MG63 (cell line): ENCODE results near the gene WNT10A. TPM values are rescaled to one million over a fixed set of nuclear protein-coding genes. Genes with fewer than 3 reads are reported as not detected.

ENCODE experiments used
- DNase-seq: peaks from one replicate; pipeline ENCODE4 v3.0.0-alpha.2; 2020
- H3K27me3 ChIP-seq: fragments of 250-450 bp; sonication (Bioruptor Pico); 2 replicates; pipeline ENCODE4 v1.5.1; 2020; ENCODE audit warnings: mild to moderate bottlenecking, moderate library complexity
- H3K36me3 ChIP-seq: fragments of 250-450 bp; sonication (Bioruptor Pico); 2 replicates; pipeline ENCODE4 v1.5.1; 2020; ENCODE audit warnings: mild to moderate bottlenecking, moderate library complexity
- H3K4me3 ChIP-seq: fragments of 250-450 bp; sonication (Bioruptor Pico); 2 replicates; pipeline ENCODE4 v1.5.1; 2020; ENCODE audit warnings: mild to moderate bottlenecking, moderate library complexity
- H3K9me3 ChIP-seq: fragments of 250-450 bp; sonication (Bioruptor Pico); 2 replicates; pipeline ENCODE4 v1.5.1; 2020; ENCODE audit warnings: mild to moderate bottlenecking, moderate library complexity
- total RNA-seq: library from RNA; depleted of rRNA; stranded (reverse); fragments of >200 nt; shearing (Covaris generic); gene quantifications from 2 replicates; pipeline ENCODE4 v1.2.3, GENCODE V29; 2014; ENCODE audit warnings: low replicate concordance

The WNT10A gene
- total RNA-seq, 1 experiment from 2014 or later, result not detected

DNA sequence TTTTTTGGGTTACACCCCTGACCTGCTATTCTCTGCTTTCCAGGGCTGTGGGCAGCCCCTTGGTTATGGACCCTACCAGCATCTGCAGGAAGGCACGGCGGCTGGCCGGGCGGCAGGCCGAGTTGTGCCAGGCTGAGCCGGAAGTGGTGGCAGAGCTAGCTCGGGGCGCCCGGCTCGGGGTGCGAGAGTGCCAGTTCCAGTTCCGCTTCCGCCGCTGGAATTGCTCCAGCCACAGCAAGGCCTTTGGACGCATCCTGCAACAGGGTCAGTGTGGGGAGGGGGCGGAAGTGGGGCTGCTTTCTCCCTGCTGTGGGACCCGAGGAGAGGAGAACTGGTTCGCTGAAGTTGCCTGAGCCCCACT lies 9.7 kb upstream of the WNT10A start:
- Histone ChIP-seq H3K9me3 (no peaks in the 10 kb centered on the region), H3K27me3 (peaks cover 8% of the 10 kb centered on the region; the same call in 1 of the 2 replicates), H3K36me3 (no peaks in the 10 kb centered on the region), H3K4me3 (no peak overlapping the region)
- DNase-seq, result no peak

DNA sequence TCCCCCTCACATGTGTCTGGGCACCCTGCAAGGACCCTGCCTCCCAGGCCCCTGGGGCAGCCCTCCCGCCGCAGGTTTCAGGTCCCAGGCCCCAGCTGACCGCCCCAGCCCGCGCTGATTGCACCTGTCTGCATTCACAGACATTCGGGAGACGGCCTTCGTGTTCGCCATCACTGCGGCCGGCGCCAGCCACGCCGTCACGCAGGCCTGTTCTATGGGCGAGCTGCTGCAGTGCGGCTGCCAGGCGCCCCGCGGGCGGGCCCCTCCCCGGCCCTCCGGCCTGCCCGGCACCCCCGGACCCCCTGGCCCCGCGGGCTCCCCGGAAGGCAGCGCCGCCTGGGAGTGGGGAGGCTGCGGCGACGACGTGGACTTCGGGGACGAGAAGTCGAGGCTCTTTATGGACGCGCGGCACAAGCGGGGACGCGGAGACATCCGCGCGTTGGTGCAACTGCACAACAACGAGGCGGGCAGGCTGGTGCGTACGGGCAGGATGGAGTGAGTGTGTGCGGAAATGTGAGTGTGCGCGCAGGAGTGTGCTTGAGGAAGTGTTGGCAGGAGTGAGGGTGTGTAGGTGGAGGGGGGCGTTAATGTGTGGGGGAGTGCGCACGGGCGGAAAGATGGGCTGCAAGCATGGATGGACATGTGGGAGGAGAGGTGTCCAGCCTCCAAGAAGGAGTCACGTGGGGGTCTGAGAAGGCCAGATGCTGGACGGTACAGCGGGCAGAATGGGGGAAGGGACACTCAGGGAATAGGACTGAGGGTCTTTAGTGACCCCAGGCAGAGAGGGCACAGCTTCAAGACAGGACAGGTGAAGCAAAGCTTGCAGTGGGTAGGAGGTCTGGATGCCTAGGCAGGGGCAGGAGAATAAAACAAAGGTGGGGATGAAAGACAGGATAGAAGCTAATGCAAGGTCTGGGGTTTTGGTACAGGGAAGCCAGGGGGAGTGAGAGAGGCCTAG lies 9.0 kb upstream of the WNT10A start:
- Histone ChIP-seq H3K9me3 (no peaks in the 10 kb centered on the region), H3K4me3 (no peak overlapping the region), H3K27me3 (peaks cover 13% of the 10 kb centered on the region; the same call in 1 of the 2 replicates), H3K36me3 (no peaks in the 10 kb centered on the region)
- no peak for DNase-seq

DNA sequence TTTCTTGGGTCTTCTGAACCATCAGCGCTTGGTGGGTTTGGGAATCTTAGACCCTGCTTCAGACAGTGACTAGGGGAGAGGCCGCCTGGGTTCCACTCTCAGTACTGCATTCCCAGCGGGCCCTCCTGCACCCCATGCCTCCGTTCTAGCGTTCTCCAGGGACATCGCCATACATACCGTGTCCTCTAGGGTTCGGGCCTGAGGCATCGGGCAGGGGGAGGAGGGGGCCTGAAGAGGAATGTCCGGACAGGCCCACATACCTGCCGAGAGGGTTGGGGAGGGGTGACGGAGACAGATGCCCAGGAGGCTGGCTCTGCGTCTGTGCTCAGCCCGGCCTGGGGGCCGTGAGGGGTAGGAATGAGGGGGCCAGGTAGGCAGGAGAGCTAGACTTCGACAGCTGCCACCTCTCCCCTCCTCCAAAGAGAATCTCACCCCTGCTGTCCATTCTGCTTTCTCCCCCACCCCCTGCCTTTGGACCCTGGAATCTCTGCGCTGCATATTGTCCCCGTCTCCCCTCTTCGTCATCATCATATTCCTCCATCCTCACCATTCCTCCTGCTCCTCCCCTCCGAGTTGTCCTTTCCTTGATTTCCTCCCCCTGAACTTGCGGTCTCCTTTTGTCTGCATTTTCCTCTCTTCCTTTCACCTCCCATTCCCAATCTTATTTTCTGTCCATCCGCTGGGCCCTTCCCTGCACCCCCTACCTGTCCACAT lies 7.8 kb upstream of the WNT10A start:
- DNase-seq, result no peak
- Histone ChIP-seq H3K36me3 (no peaks in the 10 kb centered on the region), H3K9me3 (no peaks in the 10 kb centered on the region), H3K27me3 (peaks cover 13% of the 10 kb centered on the region; the same call in 1 of the 2 replicates), H3K4me3 (no peak overlapping the region)

DNA sequence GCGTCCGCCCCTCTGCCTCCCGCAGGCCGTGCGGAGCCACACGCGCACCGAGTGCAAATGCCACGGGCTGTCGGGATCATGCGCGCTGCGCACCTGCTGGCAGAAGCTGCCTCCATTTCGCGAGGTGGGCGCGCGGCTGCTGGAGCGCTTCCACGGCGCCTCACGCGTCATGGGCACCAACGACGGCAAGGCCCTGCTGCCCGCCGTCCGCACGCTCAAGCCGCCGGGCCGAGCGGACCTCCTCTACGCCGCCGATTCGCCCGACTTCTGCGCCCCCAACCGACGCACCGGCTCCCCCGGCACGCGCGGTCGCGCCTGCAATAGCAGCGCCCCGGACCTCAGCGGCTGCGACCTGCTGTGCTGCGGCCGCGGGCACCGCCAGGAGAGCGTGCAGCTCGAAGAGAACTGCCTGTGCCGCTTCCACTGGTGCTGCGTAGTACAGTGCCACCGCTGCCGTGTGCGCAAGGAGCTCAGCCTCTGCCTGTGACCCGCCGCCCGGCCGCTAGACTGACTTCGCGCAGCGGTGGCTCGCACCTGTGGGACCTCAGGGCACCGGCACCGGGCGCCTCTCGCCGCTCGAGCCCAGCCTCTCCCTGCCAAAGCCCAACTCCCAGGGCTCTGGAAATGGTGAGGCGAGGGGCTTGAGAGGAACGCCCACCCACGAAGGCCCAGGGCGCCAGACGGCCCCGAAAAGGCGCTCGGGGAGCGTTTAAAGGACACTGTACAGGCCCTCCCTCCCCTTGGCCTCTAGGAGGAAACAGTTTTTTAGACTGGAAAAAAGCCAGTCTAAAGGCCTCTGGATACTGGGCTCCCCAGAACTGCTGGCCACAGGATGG lies 7.1 kb upstream of the WNT10A start:
- Histone ChIP-seq H3K4me3 (no peak overlapping the region), H3K9me3 (no peaks in the 10 kb centered on the region), H3K27me3 (peaks cover 13% of the 10 kb centered on the region; the same call in 1 of the 2 replicates), H3K36me3 (no peaks in the 10 kb centered on the region)
- no peak for DNase-seq

DNA sequence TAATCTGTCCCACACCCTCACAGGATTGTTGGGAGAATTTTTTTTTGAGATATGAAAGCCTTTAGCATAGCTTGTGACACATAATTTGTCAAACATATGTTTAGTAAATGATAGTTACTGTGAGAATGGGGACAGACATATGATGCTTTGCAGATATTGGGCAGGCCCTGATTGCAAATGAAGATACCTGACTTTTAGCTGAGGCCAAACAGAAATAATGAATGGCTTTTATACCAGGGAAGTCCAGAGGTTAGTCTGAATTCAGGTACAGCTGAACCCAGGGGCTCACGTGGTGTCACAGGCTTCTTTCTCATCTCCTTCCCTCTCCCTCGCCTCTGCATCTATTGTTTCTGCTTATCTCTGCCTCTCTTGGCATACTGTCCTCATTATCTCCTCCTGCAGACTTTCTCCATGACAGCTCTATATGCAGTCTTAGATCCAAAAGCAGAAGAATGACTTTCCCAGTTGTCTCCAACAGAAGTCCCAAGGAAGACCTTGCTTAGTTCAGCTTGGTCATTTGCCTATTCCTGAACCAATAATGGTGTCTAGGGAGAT lies 4.9 kb upstream of the WNT10A start:
- Histone ChIP-seq H3K36me3 (no peaks in the 10 kb centered on the region), H3K4me3 (no peak overlapping the region), H3K9me3 (no peaks in the 10 kb centered on the region), H3K27me3 (peaks cover 13% of the 10 kb centered on the region; the same call in 1 of the 2 replicates)
- DNase-seq, result no peak

DNA sequence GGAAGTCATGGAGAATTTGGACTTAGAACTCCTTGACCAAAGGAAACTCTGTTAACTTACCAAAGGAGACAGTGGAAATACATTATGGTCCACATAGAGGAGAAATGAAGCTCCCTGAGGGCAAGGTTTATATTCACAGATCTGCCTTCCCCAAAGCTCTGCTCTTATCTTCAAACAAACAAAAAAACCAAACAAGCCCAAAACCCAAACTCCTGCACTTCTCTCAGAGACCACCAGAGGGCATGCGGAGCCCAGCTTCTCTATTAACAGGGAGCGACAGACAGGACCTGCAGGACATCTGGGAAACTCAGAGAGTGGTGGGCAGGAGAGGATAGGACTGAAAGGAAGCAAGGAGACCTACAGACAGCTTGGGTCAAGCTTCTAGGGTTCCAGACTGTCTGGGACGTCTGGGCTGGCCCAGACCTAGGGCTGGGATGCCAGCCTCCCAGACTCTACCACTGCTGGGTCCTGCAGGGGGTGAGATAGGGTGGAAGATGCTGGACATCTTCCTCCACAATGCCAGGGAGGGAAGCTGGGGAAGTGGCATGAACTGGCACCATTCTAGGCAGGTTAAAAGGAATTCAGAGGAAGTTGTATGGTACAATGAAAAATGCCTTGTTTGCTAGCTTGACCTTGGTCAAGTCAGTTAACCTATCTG lies 4.0 kb upstream of the WNT10A start:
- H3K27me3 ChIP-seq, result peaks cover 9% of the 10 kb centered on the region; the same call in 1 of the 2 replicates

DNA sequence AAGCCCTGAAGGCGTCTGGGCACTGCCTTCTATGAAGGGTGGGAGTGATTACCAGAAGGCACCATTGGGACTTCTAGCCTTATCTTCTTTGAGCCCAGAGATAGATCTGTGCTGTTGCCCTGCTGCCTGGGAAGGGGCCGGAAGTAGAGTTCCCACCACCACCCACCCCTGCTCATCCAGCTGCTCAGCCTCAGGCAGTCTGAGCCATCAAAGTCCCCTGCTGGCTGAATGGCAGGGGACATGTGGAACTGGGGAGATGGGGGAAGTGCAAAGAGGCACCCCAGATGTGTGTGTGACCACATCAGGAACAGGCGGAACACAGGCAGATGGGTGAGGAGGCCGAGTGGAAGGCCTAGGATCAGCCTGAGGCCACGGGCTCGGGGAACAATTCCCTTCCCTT lies 3.3 kb upstream of the WNT10A start:
- no peak for DNase-seq
- no peaks in the 10 kb centered on the region for H3K9me3 ChIP-seq
- no peaks in the 10 kb centered on the region for H3K36me3 ChIP-seq
- no peak overlapping the region for H3K4me3 ChIP-seq
- peaks cover 9% of the 10 kb centered on the region; the same call in 1 of the 2 replicates for H3K27me3 ChIP-seq

More for the DNA sequence above, 4.0 kb upstream of the WNT10A start:
- H3K4me3 ChIP-seq, result no peak overlapping the region
- H3K36me3 ChIP-seq, result no peaks in the 10 kb centered on the region
- no peaks in the 10 kb centered on the region for H3K9me3 ChIP-seq
- DNase-seq, result peak; percentile 26

DNA sequence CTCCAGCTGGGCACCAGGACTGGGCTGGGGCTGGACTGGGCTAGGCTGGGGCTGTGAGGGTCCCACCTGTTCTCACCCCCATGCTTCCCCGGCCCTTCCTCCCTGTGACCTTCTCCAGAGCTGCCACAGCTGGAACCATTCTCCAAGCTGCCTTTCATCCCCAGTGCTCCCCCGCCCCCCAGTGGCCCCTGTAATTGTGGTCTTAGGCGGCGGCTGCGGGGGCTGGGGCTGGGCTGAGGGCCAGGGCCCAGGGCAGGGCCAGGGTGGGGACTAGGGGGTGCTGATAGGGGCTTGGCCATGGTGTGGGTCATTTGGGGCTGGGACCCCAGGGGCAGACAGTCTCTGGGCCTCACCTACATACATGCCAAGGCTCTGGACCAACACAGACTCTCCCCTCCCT lies 2.8 kb upstream of the WNT10A start:
- H3K36me3 ChIP-seq, result no peaks in the 10 kb centered on the region
- DNase-seq, result no peak
- peaks cover 9% of the 10 kb centered on the region; the same call in 1 of the 2 replicates for H3K27me3 ChIP-seq
- no peak overlapping the region for H3K4me3 ChIP-seq
- H3K9me3 ChIP-seq, result no peaks in the 10 kb centered on the region

DNA sequence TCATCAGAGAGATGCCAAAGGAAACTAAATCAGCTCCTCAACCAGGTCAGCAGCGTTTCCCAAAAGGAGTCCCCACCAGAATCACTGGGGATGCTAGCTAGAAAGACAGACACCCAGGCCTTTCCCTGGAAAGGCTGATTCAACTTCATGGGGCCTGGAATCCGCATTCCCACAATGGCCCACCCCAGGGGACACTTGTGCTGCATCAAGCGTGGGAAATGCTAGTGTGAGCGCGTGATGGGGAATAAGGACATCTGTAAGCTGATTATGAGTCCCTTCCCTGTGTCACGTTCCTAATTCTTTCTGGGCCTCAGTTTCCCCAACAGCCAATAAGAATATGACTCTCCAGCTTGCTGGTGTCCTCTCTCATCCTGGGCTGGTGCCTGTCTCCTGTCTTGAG lies 2.2 kb upstream of the WNT10A start:
- peaks cover 6% of the 10 kb centered on the region; the same call in 1 of the 2 replicates for H3K27me3 ChIP-seq
- DNase-seq, result no peak
- H3K36me3 ChIP-seq, result no peaks in the 10 kb centered on the region
- no peaks in the 10 kb centered on the region for H3K9me3 ChIP-seq
- no peak overlapping the region for H3K4me3 ChIP-seq

DNA sequence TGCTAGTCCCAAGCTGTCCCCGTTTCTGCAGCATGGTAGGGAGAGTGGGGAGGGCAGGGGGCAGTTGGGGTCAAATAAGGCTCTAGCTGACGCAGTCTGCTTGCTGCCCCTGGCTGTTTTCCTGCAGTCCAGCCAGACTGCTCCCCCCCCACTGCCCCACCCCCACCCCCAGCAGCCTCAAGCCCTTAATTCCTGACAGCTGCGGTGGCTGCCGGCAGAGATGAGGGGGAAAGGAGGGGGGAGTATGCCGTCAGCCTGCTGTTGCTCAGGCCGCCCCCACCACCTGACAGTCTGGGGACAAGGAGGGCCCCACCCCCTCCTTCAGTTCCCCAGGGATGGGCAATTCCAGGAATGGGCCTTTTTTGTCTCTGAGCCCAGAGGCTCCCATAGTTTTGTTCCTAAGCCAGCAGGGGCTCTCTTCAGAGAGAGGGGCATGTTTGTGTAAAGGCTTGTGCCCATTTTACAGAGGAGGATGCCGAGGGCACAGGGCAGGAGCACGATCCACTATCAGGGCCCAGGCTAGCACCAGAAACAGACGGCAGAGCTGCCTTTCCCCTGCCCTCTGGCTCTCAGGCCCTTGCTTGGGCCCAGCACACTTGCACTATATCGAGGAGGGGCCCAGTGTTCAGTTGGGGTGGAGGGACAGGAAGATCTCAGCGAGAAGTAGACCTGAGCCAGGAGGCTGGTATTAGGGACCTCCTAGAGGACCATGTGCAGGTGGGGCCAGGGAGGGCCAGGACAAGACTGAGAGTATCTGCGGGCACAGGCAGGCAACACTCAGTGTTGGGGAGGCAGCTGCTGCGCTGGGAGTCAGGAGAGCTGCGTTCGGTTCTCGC lies 1.5 kb upstream of the WNT10A start:
- H3K36me3 ChIP-seq, result no peaks in the 10 kb centered on the region
- H3K9me3 ChIP-seq, result no peaks in the 10 kb centered on the region
- H3K4me3 ChIP-seq, result no peak overlapping the region
- DNase-seq, result no peak
- peaks cover 6% of the 10 kb centered on the region; the same call in 1 of the 2 replicates for H3K27me3 ChIP-seq

DNA sequence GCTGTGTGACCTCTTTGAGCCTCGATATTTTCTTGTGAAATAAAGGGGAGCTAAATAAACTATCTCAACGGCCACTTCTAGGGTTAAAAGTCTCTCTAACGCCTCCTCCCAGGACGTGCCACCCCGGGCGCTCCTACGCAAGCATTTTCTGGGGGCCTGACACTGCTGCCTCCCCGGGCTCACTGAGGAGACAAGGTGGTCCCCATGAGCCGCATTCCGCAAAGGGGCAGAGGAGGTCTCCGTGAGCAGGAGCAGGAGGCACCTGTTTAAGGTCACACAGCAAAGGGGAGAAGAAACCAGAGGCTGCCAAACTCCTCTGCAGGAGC lies 913 bp upstream of the WNT10A start:
- H3K4me3 ChIP-seq, result no peak overlapping the region
- H3K36me3 ChIP-seq, result no peaks in the 10 kb centered on the region
- H3K27me3 ChIP-seq, result peaks cover 6% of the 10 kb centered on the region; the same call in 1 of the 2 replicates
- no peaks in the 10 kb centered on the region for H3K9me3 ChIP-seq
- DNase-seq, result no peak

DNA sequence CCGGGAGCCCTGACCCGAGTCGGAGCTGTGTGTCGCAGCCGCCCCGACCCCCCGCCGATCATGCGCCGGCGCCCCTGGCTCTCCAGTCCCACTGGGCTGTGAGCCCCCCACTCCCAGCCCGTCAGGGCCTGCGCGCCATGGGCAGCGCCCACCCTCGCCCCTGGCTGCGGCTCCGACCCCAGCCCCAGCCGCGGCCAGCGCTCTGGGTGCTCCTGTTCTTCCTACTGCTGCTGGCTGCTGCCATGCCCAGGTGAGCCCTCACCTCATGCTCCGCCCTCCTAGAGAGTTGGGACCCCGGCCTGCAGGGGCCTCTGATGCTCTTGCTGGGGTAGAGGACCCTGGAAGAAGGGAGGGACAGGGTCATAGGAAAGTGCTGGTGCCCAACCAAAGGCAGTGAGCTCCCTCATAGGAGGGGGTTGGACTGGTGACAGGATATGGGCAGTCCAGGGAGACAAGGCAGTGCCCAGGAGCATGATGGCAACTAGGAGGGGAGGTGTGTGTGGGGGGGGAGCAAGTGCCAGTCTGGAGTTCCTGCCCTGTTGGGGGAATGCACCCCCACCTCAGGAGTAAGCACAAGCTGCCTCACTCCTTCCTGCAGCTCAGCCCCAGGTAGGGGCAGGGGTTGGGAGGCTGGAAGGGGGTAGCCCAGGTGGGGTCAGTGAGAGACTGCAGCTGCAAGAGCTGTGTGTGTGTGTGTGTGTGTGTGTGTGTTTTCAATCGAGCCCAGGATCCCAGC lies 375 bp downstream of the WNT10A start:
- Histone ChIP-seq H3K9me3 (no peaks in the 10 kb centered on the region), H3K27me3 (0 out of 2 replicates have a peak, but pooled peaks cover 5% of the 10 kb centered on the region)

DNA sequence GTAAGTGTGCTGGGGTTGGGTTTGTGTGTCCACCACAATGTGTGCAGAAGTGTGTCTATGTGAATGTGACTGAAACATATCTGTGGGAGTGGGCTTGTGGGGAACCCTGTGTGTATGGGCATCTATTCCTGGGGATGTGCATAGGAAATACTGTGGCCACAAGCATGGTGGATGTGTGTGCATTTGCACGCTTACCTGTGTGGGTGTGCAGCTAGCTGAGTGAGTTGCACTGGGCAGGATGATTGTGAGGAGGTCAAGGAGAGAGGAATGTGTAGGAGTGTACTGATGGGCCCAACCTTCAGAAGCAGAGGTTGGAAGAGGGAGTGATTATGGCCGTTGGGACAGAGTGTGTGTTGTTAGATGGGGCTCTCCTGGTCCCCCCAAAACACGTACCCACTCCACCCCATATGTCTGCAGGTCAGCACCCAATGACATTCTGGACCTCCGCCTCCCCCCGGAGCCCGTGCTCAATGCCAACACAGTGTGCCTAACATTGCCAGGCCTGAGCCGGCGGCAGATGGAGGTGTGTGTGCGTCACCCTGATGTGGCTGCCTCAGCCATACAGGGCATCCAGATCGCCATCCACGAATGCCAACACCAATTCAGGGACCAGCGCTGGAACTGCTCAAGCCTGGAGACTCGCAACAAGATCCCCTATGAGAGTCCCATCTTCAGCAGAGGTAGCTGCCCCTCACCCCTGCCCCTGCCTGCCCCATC lies 1.2 kb downstream of the WNT10A start:
- no peaks in the 10 kb centered on the region for H3K9me3 ChIP-seq
- H3K27me3 ChIP-seq, result no peaks in the 10 kb centered on the region
- no peaks in the 10 kb centered on the region for H3K36me3 ChIP-seq
- DNase-seq, result no peak
- H3K4me3 ChIP-seq, result no peak overlapping the region

More for the DNA sequence above, 375 bp downstream of the WNT10A start:
- H3K4me3 ChIP-seq, result no peak overlapping the region
- H3K36me3 ChIP-seq, result no peaks in the 10 kb centered on the region
- DNase-seq, result no peak

DNA sequence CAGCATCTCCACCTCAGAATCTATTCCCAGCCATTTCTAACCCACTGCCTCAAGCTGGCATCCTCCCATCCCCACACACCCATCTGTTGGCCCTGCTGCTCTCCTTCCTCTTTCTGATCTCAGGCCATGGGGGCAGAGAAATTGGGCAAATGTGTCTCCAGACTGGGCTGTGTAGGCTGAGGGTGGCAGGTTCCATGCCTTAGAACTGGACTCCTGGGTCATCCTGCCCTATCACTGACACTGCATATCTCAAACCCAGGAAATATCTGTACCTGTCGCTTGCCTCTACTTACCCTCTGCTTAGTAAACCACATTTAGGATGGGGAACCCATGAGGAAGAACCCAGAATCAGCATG lies 1.8 kb downstream of the WNT10A start:
- no peaks in the 10 kb centered on the region for H3K36me3 ChIP-seq
- no peaks in the 10 kb centered on the region for H3K9me3 ChIP-seq
- no peaks in the 10 kb centered on the region for H3K27me3 ChIP-seq
- no peak for DNase-seq
- H3K4me3 ChIP-seq, result no peak overlapping the region
